Activated CD8-positive, alpha-beta memory T cell treated with anti-CD3 and anti-CD28 coated beads, Interleukin-2, amount 50 U/mL, for 24 hours (primary cell): ENCODE results near the gene UBE2E3.
"Not testable (repeated sequence)": the region's sequence is repeated elsewhere in the genome, so short reads cannot be mapped to it uniquely, and the experiment has no call there.

ENCODE experiments used
- DNase-seq: peaks from one replicate; pipeline ENCODE4 v3.0.0-alpha.2; 2020; ENCODE audit errors: extremely low read depth

Gene UBE2E3

GRCh38 chr2:181025004-181025403, 44.6 kb downstream of the UBE2E3 start:
- no peak for DNase-seq

GRCh38 chr2:181036445-181036844, 56.0 kb downstream of the UBE2E3 start:
- DNase-seq, result no peak

GRCh38 chr2:181036848-181037603, 56.6 kb downstream of the UBE2E3 start:
- DNase-seq, result no peak

GRCh38 chr2:181037922-181038321, 57.5 kb downstream of the UBE2E3 start:
- no peak for DNase-seq

- DNase-seq, result no peak
These were observed 58.4 kb downstream of the UBE2E3 start for GRCh38 chr2:181038796-181039195.

- not testable (repeated sequence) for DNase-seq
These were observed 60.4 kb downstream of the UBE2E3 start for GRCh38 chr2:181040839-181041238.

- DNase-seq, result no peak
These were observed 61.3 kb downstream of the UBE2E3 start for GRCh38 chr2:181041661-181042060.

GRCh38 chr2:181042706-181043105, 62.3 kb downstream of the UBE2E3 start:
- no peak for DNase-seq

GRCh38 chr2:181046833-181047232, 66.4 kb downstream of the UBE2E3 start:
- no peak for DNase-seq

- no peak for DNase-seq
These were observed 67.4 kb downstream of the UBE2E3 start for GRCh38 chr2:181047829-181048228.

GRCh38 chr2:181051861-181052522, 71.6 kb downstream of the UBE2E3 start:
- DNase-seq, result no peak

- no peak for DNase-seq
These were observed 72.1 kb downstream of the UBE2E3 start for GRCh38 chr2:181052523-181052891.

GRCh38 chr2:181054256-181054655, 73.9 kb downstream of the UBE2E3 start:
- DNase-seq, result no peak

- no peak for DNase-seq
These were observed 74.4 kb downstream of the UBE2E3 start for GRCh38 chr2:181054843-181055242.

GRCh38 chr2:181058378-181059269, 78.2 kb downstream of the UBE2E3 start:
- DNase-seq, result no peak

- no peak for DNase-seq
These were observed 83.3 kb downstream of the UBE2E3 start for GRCh38 chr2:181063696-181064095.

- no peak for DNase-seq
These were observed 85.1 kb downstream of the UBE2E3 start for GRCh38 chr2:181065458-181065857.

- DNase-seq, result no peak
These were observed 85.9 kb downstream of the UBE2E3 start for GRCh38 chr2:181066333-181066732.

GRCh38 chr2:181070119-181070835, 89.9 kb downstream of the UBE2E3 start:
- no peak for DNase-seq

- DNase-seq, result no peak
These were observed 90.4 kb downstream of the UBE2E3 start for GRCh38 chr2:181070836-181071200.

- no peak for DNase-seq
These were observed 92.3 kb downstream of the UBE2E3 start for GRCh38 chr2:181072486-181073235.
